Peyer's patch (tissue), 4 donors: Measurements from ENCODE around the gene PPP1R13B.

ENCODE experiments used
- POLR2A ChIP-seq, 2 donors: fragments of 450-650 bp; IDR thresholded peaks; one replicate each; pipeline ENCODE4 v1.5.1; 2017; ENCODE audit warnings: antibody characterized with exemption in 2 of 2, mild to moderate bottlenecking in 2 of 2, moderate library complexity in 2 of 2
- TF ChIP-seq, protein P1 (sequence below), 6 experiments: fragments of 450-650 bp in 4 of 6; fragments of 200-600 bp in 2 of 6; sonication (generic) in 1 of 6; IDR thresholded peaks; one replicate each; pipeline ENCODE4 v1.5.1; 2017 to 2019; ENCODE audit warnings: antibody characterized with exemption in 6 of 6, mild to moderate bottlenecking in 3 of 6, moderate library complexity in 1 of 6

- TF ChIP-seq, protein P1, sequence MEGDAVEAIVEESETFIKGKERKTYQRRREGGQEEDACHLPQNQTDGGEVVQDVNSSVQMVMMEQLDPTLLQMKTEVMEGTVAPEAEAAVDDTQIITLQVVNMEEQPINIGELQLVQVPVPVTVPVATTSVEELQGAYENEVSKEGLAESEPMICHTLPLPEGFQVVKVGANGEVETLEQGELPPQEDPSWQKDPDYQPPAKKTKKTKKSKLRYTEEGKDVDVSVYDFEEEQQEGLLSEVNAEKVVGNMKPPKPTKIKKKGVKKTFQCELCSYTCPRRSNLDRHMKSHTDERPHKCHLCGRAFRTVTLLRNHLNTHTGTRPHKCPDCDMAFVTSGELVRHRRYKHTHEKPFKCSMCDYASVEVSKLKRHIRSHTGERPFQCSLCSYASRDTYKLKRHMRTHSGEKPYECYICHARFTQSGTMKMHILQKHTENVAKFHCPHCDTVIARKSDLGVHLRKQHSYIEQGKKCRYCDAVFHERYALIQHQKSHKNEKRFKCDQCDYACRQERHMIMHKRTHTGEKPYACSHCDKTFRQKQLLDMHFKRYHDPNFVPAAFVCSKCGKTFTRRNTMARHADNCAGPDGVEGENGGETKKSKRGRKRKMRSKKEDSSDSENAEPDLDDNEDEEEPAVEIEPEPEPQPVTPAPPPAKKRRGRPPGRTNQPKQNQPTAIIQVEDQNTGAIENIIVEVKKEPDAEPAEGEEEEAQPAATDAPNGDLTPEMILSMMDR (IDR thresholded peaks at IDR 0.05), result peak in 3 of 6 experiments; percentile 46 to 63 (median 50)
- TF ChIP-seq POLR2A (IDR thresholded peaks at IDR 0.05), result no peak
Measured at GRCh38 chr14:103727313-103727980, 119.9 kb downstream of the PPP1R13B start.
